Ishikawa (cell line): Measurements from ENCODE around the gene SDHD.

ENCODE experiments used
- CEBPB ChIP-seq: IDR thresholded peaks from 2 replicates; pipeline ENCODE4 v1.6.1; 2012
- CREB1 ChIP-seq: IDR thresholded peaks from 2 replicates; pipeline ENCODE4 v1.6.1; 2012; ENCODE audit warnings: low read depth
- EGR1 ChIP-seq: IDR thresholded peaks from 2 replicates; pipeline ENCODE4 v1.6.1; 2012
- EP300 ChIP-seq: IDR thresholded peaks from 2 replicates; pipeline ENCODE4 v1.6.1; 2012; ENCODE audit warnings: borderline replicate concordance
- FOXM1 ChIP-seq: IDR thresholded peaks from 2 replicates; pipeline ENCODE4 v1.6.1; 2012; ENCODE audit warnings: low read depth, borderline replicate concordance
- NFIC ChIP-seq: IDR thresholded peaks from 2 replicates; pipeline ENCODE4 v1.6.1; 2012
- RAD21 ChIP-seq: IDR thresholded peaks from 2 replicates; pipeline ENCODE4 v1.6.1; 2012; ENCODE audit warnings: low read depth
- TAF1 ChIP-seq: IDR thresholded peaks from 2 replicates; pipeline ENCODE4 v1.6.1; 2012; ENCODE audit warnings: low read depth, mild to moderate bottlenecking
- TCF12 ChIP-seq: IDR thresholded peaks from 2 replicates; pipeline ENCODE4 v1.6.1; 2012; ENCODE audit warnings: low read depth
- TEAD4 ChIP-seq: IDR thresholded peaks from 2 replicates; pipeline ENCODE4 v1.6.1; 2012
- USF1 ChIP-seq: IDR thresholded peaks from 2 replicates; pipeline ENCODE4 v1.6.1; 2012
- YY1 ChIP-seq: IDR thresholded peaks from 2 replicates; pipeline ENCODE4 v1.6.1; 2012; ENCODE audit warnings: low read depth
- ZBTB7A ChIP-seq: IDR thresholded peaks from 2 replicates; pipeline ENCODE4 v1.6.1; 2012; ENCODE audit warnings: low read depth
- TF ChIP-seq, protein P1 (sequence below): IDR thresholded peaks from 2 replicates; pipeline ENCODE4 v1.6.1; 2012; ENCODE audit warnings: low read depth, mild to moderate bottlenecking
- TF ChIP-seq, protein P2 (sequence below): IDR thresholded peaks from 2 replicates; pipeline ENCODE4 v1.6.1; 2012

The SDHD gene

DNA sequence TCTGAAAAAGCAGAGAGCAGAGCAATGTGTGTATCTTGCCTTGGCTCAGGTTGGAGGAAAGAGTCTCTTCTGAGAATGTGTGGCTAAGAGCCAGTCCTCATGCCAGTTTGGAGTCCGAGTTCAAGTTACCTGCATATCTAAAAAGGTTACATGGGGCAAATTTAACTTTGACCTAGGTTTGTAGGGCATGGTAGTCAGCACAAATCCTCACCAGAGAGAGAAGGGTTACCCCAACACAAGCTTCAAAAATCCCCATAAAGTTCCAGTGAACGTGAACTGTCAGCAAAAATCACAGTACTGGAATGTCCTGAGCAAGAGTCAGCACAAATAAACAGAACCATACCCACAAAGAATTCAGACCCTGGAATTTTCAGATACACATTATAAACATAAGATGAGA lies 13.8 kb downstream of the SDHD start:
- TF ChIP-seq EGR1 (no peak), RAD21 (no peak), NFIC (no peak), FOXM1 (no peak), CREB1 (no peak), EP300 (no peak), TEAD4 (no peak), USF1 (no peak), TCF12 (no peak)
- TF ChIP-seq, protein P1, sequence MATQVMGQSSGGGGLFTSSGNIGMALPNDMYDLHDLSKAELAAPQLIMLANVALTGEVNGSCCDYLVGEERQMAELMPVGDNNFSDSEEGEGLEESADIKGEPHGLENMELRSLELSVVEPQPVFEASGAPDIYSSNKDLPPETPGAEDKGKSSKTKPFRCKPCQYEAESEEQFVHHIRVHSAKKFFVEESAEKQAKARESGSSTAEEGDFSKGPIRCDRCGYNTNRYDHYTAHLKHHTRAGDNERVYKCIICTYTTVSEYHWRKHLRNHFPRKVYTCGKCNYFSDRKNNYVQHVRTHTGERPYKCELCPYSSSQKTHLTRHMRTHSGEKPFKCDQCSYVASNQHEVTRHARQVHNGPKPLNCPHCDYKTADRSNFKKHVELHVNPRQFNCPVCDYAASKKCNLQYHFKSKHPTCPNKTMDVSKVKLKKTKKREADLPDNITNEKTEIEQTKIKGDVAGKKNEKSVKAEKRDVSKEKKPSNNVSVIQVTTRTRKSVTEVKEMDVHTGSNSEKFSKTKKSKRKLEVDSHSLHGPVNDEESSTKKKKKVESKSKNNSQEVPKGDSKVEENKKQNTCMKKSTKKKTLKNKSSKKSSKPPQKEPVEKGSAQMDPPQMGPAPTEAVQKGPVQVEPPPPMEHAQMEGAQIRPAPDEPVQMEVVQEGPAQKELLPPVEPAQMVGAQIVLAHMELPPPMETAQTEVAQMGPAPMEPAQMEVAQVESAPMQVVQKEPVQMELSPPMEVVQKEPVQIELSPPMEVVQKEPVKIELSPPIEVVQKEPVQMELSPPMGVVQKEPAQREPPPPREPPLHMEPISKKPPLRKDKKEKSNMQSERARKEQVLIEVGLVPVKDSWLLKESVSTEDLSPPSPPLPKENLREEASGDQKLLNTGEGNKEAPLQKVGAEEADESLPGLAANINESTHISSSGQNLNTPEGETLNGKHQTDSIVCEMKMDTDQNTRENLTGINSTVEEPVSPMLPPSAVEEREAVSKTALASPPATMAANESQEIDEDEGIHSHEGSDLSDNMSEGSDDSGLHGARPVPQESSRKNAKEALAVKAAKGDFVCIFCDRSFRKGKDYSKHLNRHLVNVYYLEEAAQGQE = no peak
- TF ChIP-seq, protein P2, sequence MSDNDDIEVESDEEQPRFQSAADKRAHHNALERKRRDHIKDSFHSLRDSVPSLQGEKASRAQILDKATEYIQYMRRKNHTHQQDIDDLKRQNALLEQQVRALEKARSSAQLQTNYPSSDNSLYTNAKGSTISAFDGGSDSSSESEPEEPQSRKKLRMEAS = no peak

- TF ChIP-seq CREB1 (no peak), EP300 (no peak), NFIC (no peak), ZBTB7A (no peak), USF1 (no peak), RAD21 (no peak), TAF1 (no peak), TEAD4 (no peak), TCF12 (no peak), FOXM1 (no peak), EGR1 (no peak)
- TF ChIP-seq, protein P1 = no peak
- TF ChIP-seq, protein P2 = no peak
Measured at GRCh38 chr11:112103446-112103845, 16.8 kb downstream of the SDHD start.

- no peak for TF ChIP-seq NFIC
- TF ChIP-seq RAD21 = no peak
- TF ChIP-seq TEAD4 = no peak
- TF ChIP-seq USF1 = no peak
- no peak for TF ChIP-seq YY1
- TF ChIP-seq ZBTB7A = no peak
- TF ChIP-seq CEBPB = no peak
- no peak for TF ChIP-seq CREB1
- TF ChIP-seq, protein P1 = no peak
- no peak for TF ChIP-seq TCF12
- no peak for TF ChIP-seq EGR1
- no peak for TF ChIP-seq TAF1
- TF ChIP-seq FOXM1 = no peak
- TF ChIP-seq, protein P2 = no peak
- no peak for TF ChIP-seq EP300
Measured at GRCh38 chr11:112106070-112106469, 19.4 kb downstream of the SDHD start.
